Neuron (in vitro differentiated cells): ENCODE results near the gene FAM53A.

ENCODE experiments used
- H2AFZ ChIP-seq: one replicate; pipeline ENCODE4 v1.6.1; 2013; ENCODE audit warnings: low read depth, mild to moderate bottlenecking, inconsistent platforms, low read length, moderate library complexity
- H3K27me3 ChIP-seq: one replicate; pipeline ENCODE4 v1.6.1; 2013; ENCODE audit warnings: low read length; ENCODE audit not compliant: insufficient read depth
- H3K36me3 ChIP-seq: one replicate; pipeline ENCODE4 v1.6.1; 2013; ENCODE audit warnings: low read length; ENCODE audit not compliant: insufficient read depth
- H3K4me1 ChIP-seq: one replicate; pipeline ENCODE4 v1.6.1; 2013; ENCODE audit warnings: low read length; ENCODE audit not compliant: insufficient read depth
- H3K4me3 ChIP-seq: 2 replicates; pipeline ENCODE4 v1.5.1; 2013; ENCODE audit warnings: mild to moderate bottlenecking, low read length, moderate library complexity
- H3K9me3 ChIP-seq: one replicate; pipeline ENCODE4 v1.6.1; 2013; ENCODE audit warnings: low read length

FAM53A gene

GRCh38 chr4:1621526-1621925 is 62.6 kb downstream of the FAM53A start:
- H3K4me3 ChIP-seq, result no peak overlapping the region

GRCh38 chr4:1619151-1619672 is 64.9 kb downstream of the FAM53A start:
- Histone ChIP-seq H3K4me3 (no peak overlapping the region), H3K4me1 (no peaks in the 10 kb centered on the region), H3K27me3 (no peaks in the 10 kb centered on the region), H2AFZ (no peak overlapping the region), H3K9me3 (peaks cover 3% of the 10 kb centered on the region), H3K36me3 (no peaks in the 10 kb centered on the region)

More at GRCh38 chr4:1621526-1621925, 62.6 kb downstream of the FAM53A start:
- no peaks in the 10 kb centered on the region for H3K36me3 ChIP-seq
- peaks cover 3% of the 10 kb centered on the region for H3K9me3 ChIP-seq
- no peak overlapping the region for H2AFZ ChIP-seq
- H3K27me3 ChIP-seq, result no peaks in the 10 kb centered on the region
- H3K4me1 ChIP-seq, result no peaks in the 10 kb centered on the region

- Histone ChIP-seq H3K9me3 (peaks cover 3% of the 10 kb centered on the region), H2AFZ (no peak overlapping the region), H3K4me3 (no peak overlapping the region), H3K27me3 (no peaks in the 10 kb centered on the region), H3K4me1 (no peaks in the 10 kb centered on the region), H3K36me3 (no peaks in the 10 kb centered on the region)
These were observed 65.7 kb downstream of the FAM53A start for GRCh38 chr4:1618438-1618837.

GRCh38 chr4:1616557-1616930 is 67.6 kb downstream of the FAM53A start:
- H3K27me3 ChIP-seq, result peaks cover 6% of the 10 kb centered on the region
- no peak overlapping the region for H2AFZ ChIP-seq
- H3K4me3 ChIP-seq, result no peak overlapping the region

DNA sequence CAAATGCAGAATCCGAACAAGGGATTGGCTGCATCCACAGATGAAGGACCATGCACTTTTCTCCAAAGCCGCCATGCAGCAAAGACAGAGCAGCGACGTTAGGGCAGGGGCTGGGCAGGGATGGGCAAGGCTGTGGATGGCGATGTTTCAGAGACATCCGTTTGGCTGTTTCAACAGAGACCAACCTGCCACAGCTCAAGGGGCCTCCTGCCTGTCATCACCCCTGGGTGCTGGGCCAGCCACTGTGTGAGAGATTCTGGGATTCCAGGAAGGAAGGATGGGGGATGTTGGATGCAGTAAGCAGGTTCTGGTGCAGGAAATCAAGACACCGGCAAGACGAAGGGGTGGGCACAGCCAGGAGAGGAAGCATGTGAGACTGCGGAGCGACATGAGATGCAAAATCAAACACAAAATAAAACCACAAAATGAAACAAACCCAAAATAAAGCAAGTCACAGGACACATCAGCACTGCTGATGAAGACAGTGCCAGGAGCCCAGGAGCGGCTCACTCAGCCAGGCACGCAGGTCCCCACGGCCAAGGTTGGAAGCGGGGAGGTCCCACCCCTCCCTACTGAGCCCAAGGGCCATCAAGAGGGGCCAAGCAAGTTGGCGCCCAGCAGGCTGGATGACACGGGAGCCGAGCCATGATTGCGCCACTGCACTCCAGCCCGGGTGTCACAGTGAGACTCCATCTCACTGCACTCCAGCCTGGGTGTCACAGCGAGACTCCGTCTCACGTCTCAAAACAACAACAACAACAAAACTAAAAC is 68.1 kb downstream of the FAM53A start:
- Histone ChIP-seq H3K4me1 (no peaks in the 10 kb centered on the region), H2AFZ (no peak overlapping the region), H3K9me3 (peaks cover 3% of the 10 kb centered on the region), H3K4me3 (no peak overlapping the region), H3K27me3 (peaks cover 10% of the 10 kb centered on the region), H3K36me3 (no peaks in the 10 kb centered on the region)

More at GRCh38 chr4:1616557-1616930, 67.6 kb downstream of the FAM53A start:
- no peaks in the 10 kb centered on the region for H3K4me1 ChIP-seq
- peaks cover 3% of the 10 kb centered on the region for H3K9me3 ChIP-seq
- no peaks in the 10 kb centered on the region for H3K36me3 ChIP-seq

- H3K4me1 ChIP-seq, result no peaks in the 10 kb centered on the region
- H3K9me3 ChIP-seq, result peaks cover 3% of the 10 kb centered on the region
- no peak overlapping the region for H2AFZ ChIP-seq
- no peaks in the 10 kb centered on the region for H3K36me3 ChIP-seq
- H3K4me3 ChIP-seq, result no peak overlapping the region
- H3K27me3 ChIP-seq, result peaks cover 14% of the 10 kb centered on the region
These were observed 69.1 kb downstream of the FAM53A start for GRCh38 chr4:1614854-1615595.

DNA sequence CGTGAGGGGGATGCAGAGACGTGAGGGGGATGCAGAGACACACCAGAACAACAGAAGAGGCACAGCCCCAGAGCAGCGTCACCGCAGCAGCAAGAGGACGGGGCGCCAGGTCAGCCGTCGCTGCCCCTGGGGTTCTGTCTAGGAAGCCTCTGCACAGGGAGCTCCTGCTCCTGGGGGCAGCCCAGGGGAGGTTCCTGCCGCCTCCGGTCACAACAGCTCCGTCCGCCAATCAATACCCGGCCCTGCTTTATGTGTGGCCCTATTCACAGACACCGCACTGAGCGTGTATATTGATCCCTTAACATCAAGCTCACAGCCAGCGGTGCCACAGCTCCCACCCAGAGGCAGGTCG is 69.6 kb downstream of the FAM53A start:
- peaks cover 14% of the 10 kb centered on the region for H3K27me3 ChIP-seq
- no peak overlapping the region for H3K4me3 ChIP-seq
- H3K4me1 ChIP-seq, result no peaks in the 10 kb centered on the region
- no peak overlapping the region for H2AFZ ChIP-seq
- peaks cover 3% of the 10 kb centered on the region for H3K9me3 ChIP-seq
- H3K36me3 ChIP-seq, result no peaks in the 10 kb centered on the region

DNA sequence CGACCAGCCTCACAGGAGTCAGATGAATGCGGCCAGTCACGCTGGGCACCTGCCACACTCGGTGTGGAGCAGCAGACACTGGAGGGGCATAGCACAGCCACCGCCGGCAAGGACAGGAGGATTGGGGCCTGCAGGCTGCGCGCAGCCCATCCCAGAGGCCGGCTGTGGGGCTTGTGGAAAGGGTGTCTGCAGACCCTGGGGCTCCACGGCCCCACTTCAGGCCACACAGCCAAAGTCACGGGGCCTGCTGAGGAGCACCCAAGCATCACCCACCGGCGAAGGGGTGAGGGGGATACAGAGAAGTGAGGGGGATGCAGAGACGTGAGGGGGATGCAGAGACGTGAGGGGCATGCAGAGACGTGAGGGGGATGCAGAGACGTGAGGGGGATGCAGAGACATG is 70.1 kb downstream of the FAM53A start:
- H3K4me1 ChIP-seq, result no peaks in the 10 kb centered on the region
- peaks cover 14% of the 10 kb centered on the region for H3K27me3 ChIP-seq
- no peak overlapping the region for H3K4me3 ChIP-seq
- no peak overlapping the region for H2AFZ ChIP-seq
- H3K9me3 ChIP-seq, result peaks cover 3% of the 10 kb centered on the region
- H3K36me3 ChIP-seq, result no peaks in the 10 kb centered on the region

GRCh38 chr4:1613099-1613495 is 71.0 kb downstream of the FAM53A start:
- no peak overlapping the region for H2AFZ ChIP-seq
- H3K27me3 ChIP-seq, result peaks cover 20% of the 10 kb centered on the region
- no peak overlapping the region for H3K4me3 ChIP-seq

DNA sequence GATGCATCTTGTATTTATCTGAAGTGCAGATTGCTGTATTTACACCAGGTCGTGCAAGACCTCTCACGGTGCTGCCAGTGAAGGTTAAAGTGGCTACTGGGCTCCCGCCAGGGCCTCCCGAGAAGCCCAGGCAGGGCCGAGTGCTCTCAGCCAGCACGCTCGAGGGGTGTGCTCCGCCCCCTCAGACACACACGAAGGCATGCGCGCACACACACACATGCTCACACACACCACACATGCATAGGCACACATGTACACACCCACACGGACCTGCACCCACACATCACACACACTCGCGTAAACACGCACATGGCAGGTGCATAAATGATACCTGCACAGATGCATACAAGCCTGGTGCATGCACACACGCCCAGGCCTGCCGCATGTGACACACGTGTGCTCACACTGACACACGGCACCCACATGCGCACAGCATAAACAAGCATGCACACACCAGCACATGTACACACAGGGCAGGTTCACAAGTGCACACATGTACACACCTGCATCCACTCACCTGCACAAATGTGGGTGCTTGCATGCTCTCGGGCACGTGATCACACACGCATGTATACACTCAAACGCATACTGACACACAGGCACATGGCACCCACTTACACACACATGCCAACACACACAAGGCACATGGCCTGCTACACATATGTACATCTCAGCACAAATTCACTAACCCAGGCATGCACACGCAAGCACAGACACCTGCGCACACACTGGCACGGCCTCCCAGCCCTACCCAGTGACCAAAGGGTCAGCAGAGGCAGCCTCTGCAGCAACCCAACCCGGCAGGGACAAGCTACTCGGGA is 71.6 kb downstream of the FAM53A start:
- H3K9me3 ChIP-seq, result no peaks in the 10 kb centered on the region
- no peaks in the 10 kb centered on the region for H3K36me3 ChIP-seq
- H2AFZ ChIP-seq, result no peak overlapping the region
- no peaks in the 10 kb centered on the region for H3K4me1 ChIP-seq
- H3K27me3 ChIP-seq, result peaks cover 20% of the 10 kb centered on the region
- H3K4me3 ChIP-seq, result no peak overlapping the region

More at GRCh38 chr4:1613099-1613495, 71.0 kb downstream of the FAM53A start:
- Histone ChIP-seq H3K9me3 (peaks cover 3% of the 10 kb centered on the region), H3K4me1 (no peaks in the 10 kb centered on the region), H3K36me3 (no peaks in the 10 kb centered on the region)

DNA sequence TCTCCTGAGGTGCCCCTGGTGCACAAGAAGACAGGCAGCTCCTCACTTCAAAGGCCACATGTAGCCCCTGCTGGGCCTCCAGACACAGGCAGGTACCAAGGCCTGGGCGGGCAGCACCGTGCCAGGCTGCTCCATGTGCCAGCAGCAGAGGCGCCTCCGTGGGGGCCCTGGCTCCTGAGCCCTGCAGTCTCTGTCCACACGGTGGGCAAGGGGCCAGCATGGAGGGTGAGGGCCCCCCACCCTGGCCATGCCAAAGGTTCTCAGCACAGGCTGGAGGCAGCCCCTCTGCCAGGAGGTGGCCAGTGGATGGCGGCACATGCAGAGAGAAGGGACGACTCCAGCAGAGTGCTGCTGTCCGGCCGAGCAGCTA is 72.6 kb downstream of the FAM53A start:
- no peak overlapping the region for H2AFZ ChIP-seq
- H3K9me3 ChIP-seq, result no peaks in the 10 kb centered on the region
- no peaks in the 10 kb centered on the region for H3K4me1 ChIP-seq
- H3K36me3 ChIP-seq, result no peaks in the 10 kb centered on the region
- H3K27me3 ChIP-seq, result peaks cover 20% of the 10 kb centered on the region
- H3K4me3 ChIP-seq, result no peak overlapping the region

DNA sequence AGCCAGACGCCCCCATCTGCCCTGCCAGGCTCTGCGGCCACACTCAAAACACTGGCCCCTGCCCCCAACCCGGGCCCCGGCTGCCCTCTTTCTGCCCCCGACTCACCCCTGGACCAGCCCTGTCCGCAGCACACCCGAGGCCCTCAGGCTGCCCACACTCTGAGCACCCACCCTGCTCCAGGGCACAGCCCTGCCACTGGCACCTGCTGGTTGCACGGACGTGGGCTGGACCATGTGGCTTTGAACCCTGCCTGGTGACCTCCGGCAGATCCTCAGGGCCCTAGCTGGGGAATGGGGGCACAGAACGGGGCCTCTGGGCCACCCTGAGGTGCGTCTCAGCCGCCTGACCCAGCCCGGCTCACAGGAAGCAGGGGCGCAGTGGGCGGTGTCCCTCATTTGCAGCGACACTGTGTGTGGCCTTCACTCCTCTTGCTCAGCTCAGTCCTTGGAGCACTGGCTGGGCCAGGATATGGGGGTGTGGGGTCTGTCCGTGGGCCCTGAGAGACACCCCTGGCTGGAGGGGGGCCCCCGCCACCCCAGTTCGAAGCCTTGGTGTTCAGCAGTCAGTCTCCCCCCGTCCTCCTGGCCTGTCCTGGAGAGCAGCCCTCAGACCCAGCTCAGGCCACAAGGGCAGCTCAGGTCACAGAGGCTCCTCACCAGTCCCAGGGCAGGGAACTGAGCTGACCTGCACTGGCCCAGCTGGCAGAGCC is 73.2 kb downstream of the FAM53A start:
- Histone ChIP-seq H3K9me3 (no peaks in the 10 kb centered on the region), H3K27me3 (peaks cover 20% of the 10 kb centered on the region), H2AFZ (no peak overlapping the region), H3K4me3 (no peak overlapping the region), H3K4me1 (no peaks in the 10 kb centered on the region), H3K36me3 (no peaks in the 10 kb centered on the region)
